ENCODE measurements around the gene TMEM37.
"Not testable (repeated sequence)": the region's sequence is repeated elsewhere in the genome, so short reads cannot be mapped to it uniquely, and the experiment has no call there.

The TMEM37 gene

DNA sequence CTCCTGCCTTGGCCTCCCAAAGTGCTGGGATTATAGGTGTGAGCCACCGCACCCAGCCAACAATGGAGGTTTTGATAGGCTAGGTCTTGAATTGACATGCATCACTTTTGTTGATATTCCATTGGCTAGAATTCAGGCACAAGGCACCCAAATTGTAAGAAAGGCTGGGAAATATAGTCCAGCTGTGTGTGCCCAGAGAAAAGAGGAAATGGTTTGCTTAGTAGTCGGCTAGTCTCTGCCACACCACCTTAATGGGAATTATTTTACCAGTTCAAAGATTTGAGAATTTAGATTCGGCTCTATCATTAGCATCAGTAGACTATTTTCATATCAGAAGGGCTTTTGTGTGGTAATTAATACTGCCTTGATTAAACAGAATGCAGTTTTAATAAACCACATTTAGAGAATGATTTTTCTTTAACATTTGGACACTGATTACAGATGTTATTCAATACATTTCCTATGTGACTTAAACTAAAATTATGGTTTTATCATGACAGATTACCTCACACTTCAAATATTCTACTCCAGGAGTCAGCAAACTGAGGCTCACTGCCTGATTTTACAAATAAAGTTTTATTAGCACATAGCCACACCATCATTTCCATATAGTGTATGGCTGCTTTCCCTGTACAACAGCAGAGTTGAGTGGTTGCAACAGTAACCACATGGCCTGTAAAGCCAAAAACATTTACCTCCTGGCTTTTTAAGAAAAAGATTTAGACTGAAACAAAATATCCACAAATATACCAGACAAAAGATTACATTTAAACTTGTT is 37.5 kb upstream of the TMEM37 start:
- DNase-seq (ENCODE audit: low read depth) = no peak
- no peak for TF ChIP-seq CTCF (conservative IDR thresholded peaks at IDR 0.05; ENCODE audit: low read depth, low read length)
- no peak overlapping the region for H3K4me3 ChIP-seq (ENCODE audit: low read length)

DNA sequence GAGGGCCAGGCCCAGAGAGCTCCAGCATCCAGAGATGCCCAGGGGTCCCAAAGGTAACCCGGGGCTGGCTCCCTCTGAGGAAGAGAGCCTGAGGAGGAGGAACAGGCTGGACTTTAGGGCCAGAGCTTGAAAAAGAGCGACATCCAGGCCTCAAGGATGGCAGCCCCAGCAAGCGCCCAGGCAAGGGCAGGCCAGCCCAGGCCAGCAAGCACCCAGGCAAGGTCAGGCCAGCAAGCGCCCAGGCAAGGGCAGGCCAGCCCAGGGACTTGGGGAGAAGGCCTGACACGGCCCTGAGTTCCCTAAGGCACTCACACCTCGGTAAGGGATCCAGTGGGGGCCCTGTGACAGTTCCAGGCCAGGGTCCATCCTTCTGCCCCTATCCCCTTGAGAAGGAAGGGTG is 34.5 kb upstream of the TMEM37 start:
- no peak for TF ChIP-seq CTCF (conservative IDR thresholded peaks at IDR 0.05; ENCODE audit: low read depth, low read length)
- no peak overlapping the region for H3K4me3 ChIP-seq (ENCODE audit: low read length)
- no peak for DNase-seq (ENCODE audit: low read depth)

GRCh38 chr2:119402106-119402505 is 29.5 kb upstream of the TMEM37 start:
- DNase-seq (ENCODE audit: low read depth) = no peak
- no peak for TF ChIP-seq CTCF (conservative IDR thresholded peaks at IDR 0.05; ENCODE audit: low read depth, low read length)
- H3K4me3 ChIP-seq (ENCODE audit: low read length) = no peak overlapping the region

- H3K4me3 ChIP-seq (ENCODE audit: low read length) = no peak overlapping the region
- DNase-seq (ENCODE audit: low read depth) = no peak
- no peak for TF ChIP-seq CTCF (conservative IDR thresholded peaks at IDR 0.05; ENCODE audit: low read depth, low read length)
Measured at GRCh38 chr2:119402645-119403560, 28.8 kb upstream of the TMEM37 start.

GRCh38 chr2:119403618-119404017 is 28.0 kb upstream of the TMEM37 start:
- not testable (repeated sequence) for H3K4me3 ChIP-seq (ENCODE audit: low read length); DNase-seq (ENCODE audit: low read depth)

GRCh38 chr2:119405151-119405550 is 26.5 kb upstream of the TMEM37 start:
- no peak for DNase-seq (ENCODE audit: low read depth)
- H3K4me3 ChIP-seq (ENCODE audit: low read length) = no peak overlapping the region
- TF ChIP-seq CTCF (conservative IDR thresholded peaks at IDR 0.05; ENCODE audit: low read depth, low read length) = no peak

GRCh38 chr2:119407430-119408220 is 24.0 kb upstream of the TMEM37 start:
- H3K4me3 ChIP-seq (ENCODE audit: low read length) = no peak overlapping the region
- no peak for DNase-seq (ENCODE audit: low read depth)
- peak; percentile 80 for TF ChIP-seq CTCF (conservative IDR thresholded peaks at IDR 0.05; ENCODE audit: low read depth, low read length)
